Neural cell (in vitro differentiated cells): ENCODE data around the gene ZNF107. TPM values are rescaled to one million over a fixed set of nuclear protein-coding genes. Genes with fewer than 3 reads are reported as not detected.

Source experiments
- H2AFZ ChIP-seq: fragments of 200-600, 300-800 bp; sonication (generic), shearing (Covaris generic); 2 replicates; pipeline ENCODE4 v1.6.0; 2014; ENCODE audit warnings: low read depth, mild to moderate bottlenecking, antibody characterized with exemption, low read length, moderate library complexity
- H3F3A ChIP-seq: fragments of 200-600 bp; shearing (Covaris generic); 2 replicates; pipeline ENCODE4 v1.6.1; 2016; ENCODE audit warnings: mild to moderate bottlenecking, moderate library complexity, mixed read lengths, antibody characterized with exemption, low read length; ENCODE audit not compliant: insufficient read depth, poor library complexity, severe bottlenecking
- H3K27ac ChIP-seq: fragments of 200-600, 300-800 bp; sonication (generic), shearing (Covaris generic); 2 replicates; pipeline ENCODE4 v1.5.1; 2014; ENCODE audit warnings: mild to moderate bottlenecking, low read length, moderate library complexity
- H3K27me3 ChIP-seq: fragments of 300-800, 200-600 bp; sonication (generic), shearing (Covaris generic); 2 replicates; pipeline ENCODE4 v1.6.0; 2014; ENCODE audit warnings: mild to moderate bottlenecking, low read depth, low read length, moderate library complexity; ENCODE audit not compliant: insufficient read depth
- H3K36me3 ChIP-seq: fragments of 300-800, 200-600 bp; sonication (generic), shearing (Covaris generic); 2 replicates; pipeline ENCODE4 v1.5.1; 2014; ENCODE audit warnings: mild to moderate bottlenecking, antibody characterized with exemption, low read length, moderate library complexity; ENCODE audit not compliant: insufficient read depth
- H3K4me2 ChIP-seq: fragments of 300-800, 200-600 bp; sonication (generic), shearing (Covaris generic); 2 replicates; pipeline ENCODE4 v1.6.0; 2014; ENCODE audit warnings: mild to moderate bottlenecking, low read length
- H3K4me3 ChIP-seq: fragments of 300-800, 200-600 bp; sonication (generic), shearing (Covaris generic); 2 replicates; pipeline ENCODE4 v1.5.1; 2014; ENCODE audit warnings: mild to moderate bottlenecking, low read length, moderate library complexity
- H3K79me2 ChIP-seq: fragments of 200-600 bp; shearing (Covaris generic); replicated peaks from 2 replicates; pipeline ENCODE4 v1.6.0; 2014; ENCODE audit warnings: mild to moderate bottlenecking, low read length, moderate library complexity; ENCODE audit not compliant: insufficient read depth
- H3K9ac ChIP-seq: fragments of 300-800, 200-600 bp; sonication (generic), shearing (Covaris generic); 2 replicates; pipeline ENCODE4 v1.6.1; 2016; ENCODE audit warnings: mild to moderate bottlenecking, low read length, mixed read lengths
- H3K9me2 ChIP-seq: fragments of 200-600 bp; shearing (Covaris generic); 2 replicates; pipeline ENCODE4 v1.6.1; 2016; ENCODE audit warnings: mild to moderate bottlenecking, low read length, mixed read lengths; ENCODE audit not compliant: insufficient read depth
- H3K9me3 ChIP-seq: fragments of 200-600, 300-800 bp; sonication (generic), shearing (Covaris generic); 2 replicates; pipeline ENCODE4 v1.6.1; 2016; ENCODE audit warnings: mild to moderate bottlenecking, mixed run types, low read length, moderate library complexity, mixed read lengths
- H4K20me1 ChIP-seq: fragments of 200-600 bp; shearing (Covaris generic); 2 replicates; pipeline ENCODE4 v1.6.1; 2016; ENCODE audit warnings: mild to moderate bottlenecking, mixed run types; ENCODE audit not compliant: insufficient read depth
- EP300 ChIP-seq: fragments of 450-650 bp; conservative IDR thresholded peaks from 2 replicates; pipeline ENCODE4 v1.6.1; 2014; ENCODE audit warnings: antibody characterized with exemption, mild to moderate bottlenecking, moderate library complexity; ENCODE audit not compliant: poor library complexity, severe bottlenecking
- EZH2 ChIP-seq: fragments of 200-600, 300-800 bp; shearing (Covaris generic), sonication (generic); IDR thresholded peaks from 2 replicates; pipeline ENCODE4 v1.6.1; 2014; ENCODE audit warnings: antibody characterized with exemption, low read length, borderline replicate concordance, mild to moderate bottlenecking; ENCODE audit not compliant: insufficient read depth, poor library complexity, severe bottlenecking
- MXI1 ChIP-seq: fragments of 450-650 bp; conservative IDR thresholded peaks from 2 replicates; pipeline ENCODE4 v1.6.1; 2014; ENCODE audit warnings: antibody characterized with exemption, mild to moderate bottlenecking; ENCODE audit not compliant: poor library complexity, severe bottlenecking
- POLR2AphosphoS5 ChIP-seq: IDR thresholded peaks from 2 replicates; pipeline ENCODE4 v1.6.1; 2012
- RAD21 ChIP-seq: fragments of 450-650 bp; conservative IDR thresholded peaks from 2 replicates; pipeline ENCODE4 v1.6.1; 2014; ENCODE audit warnings: antibody characterized with exemption, mild to moderate bottlenecking, moderate library complexity
- SMC3 ChIP-seq: fragments of 450-650 bp; conservative IDR thresholded peaks from 2 replicates; pipeline ENCODE4 v1.6.1; 2014; ENCODE audit warnings: antibody characterized with exemption, mild to moderate bottlenecking, moderate library complexity; ENCODE audit not compliant: poor library complexity
- TAF1 ChIP-seq: IDR thresholded peaks from 2 replicates; pipeline ENCODE4 v1.6.1; 2012; ENCODE audit warnings: low read depth
- polyA plus RNA-seq: library from polyadenylated mRNA; depleted of rRNA; stranded (reverse); fragments of >200 nt; gene quantifications from 2 replicates; pipeline ENCODE4 v1.2.3, GENCODE V29; 2014
- TF ChIP-seq, protein P1 (sequence below): fragments of 450-650 bp; IDR thresholded peaks from 2 replicates; pipeline ENCODE4 v1.5.1; 2014; ENCODE audit warnings: antibody characterized with exemption, mild to moderate bottlenecking, moderate library complexity; ENCODE audit not compliant: poor library complexity, severe bottlenecking
- TF ChIP-seq, protein P2 (sequence below): IDR thresholded peaks from 2 replicates; pipeline ENCODE4 v1.6.1; 2012; ENCODE audit warnings: borderline replicate concordance

The ZNF107 gene
- polyA plus RNA-seq, 1 donor from 2014 or later, result 7.9 TPM

DNA sequence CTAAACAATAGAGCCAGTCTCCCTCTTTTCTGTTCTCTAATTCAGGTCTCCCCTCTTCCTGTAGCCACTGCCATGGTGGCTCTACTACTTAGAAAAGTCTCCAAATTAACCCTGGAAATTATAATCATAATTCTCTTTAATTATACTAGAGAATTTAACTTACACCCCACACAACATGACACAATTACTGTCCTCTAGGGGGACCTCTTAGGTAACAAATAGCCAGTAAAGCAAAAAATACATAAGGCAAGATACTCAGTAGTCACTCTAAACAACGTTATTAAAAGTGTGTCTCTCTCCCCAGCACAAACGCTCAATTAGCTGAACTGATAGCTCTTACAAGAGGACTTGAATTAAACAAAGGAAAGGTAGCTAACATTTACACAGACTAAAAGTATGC, 44.3 kb upstream of the ZNF107 start (continued):
- no peak for TF ChIP-seq POLR2AphosphoS5
- no peak for TF ChIP-seq MXI1

DNA sequence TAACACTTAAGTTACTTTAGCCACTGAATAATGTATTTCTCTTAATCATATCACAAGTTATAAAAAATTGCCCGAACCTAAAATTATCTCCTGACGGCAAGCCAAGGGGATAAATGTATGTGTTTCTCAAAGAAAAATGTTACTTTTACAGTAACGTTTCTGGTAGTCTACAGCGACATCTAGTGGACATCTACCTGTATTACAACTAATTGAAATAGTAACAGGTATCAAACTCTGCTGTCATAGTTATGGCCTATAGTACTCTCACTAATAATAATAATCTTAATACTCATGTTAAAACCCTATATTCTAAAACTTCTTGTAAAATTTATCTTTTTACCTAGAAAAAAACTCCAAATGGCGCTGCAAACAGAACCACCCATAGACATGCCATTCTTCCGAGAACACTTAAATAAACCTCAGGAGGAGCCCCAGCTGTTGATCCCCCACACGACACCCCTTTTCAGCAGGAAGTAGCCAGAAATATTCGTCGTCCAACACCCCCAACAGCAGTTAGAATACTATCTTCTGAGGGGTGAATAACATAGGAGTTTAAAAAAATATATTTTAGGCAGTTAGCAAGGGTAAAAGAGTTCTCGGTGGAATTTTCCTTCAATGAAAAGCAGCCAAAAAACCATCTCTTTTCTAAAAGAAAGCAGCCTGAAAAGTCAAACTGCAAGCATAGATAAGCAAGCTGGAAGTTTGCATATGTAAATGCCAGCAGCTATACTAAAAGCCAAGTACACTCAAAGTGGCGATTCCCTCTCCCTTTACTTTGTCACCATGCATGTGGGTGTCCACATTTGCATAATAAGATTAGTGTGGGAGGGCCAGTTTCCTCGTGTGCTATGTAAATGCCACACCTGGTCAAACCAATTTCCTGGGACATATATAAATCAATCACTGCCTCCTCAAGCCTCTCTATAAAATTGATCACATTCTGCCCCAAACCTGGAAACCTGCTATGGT, 40.5 kb upstream of the ZNF107 start:
- H3K9me3 ChIP-seq, result no peaks in the 10 kb centered on the region
- H3K79me2 ChIP-seq, result no peaks in the 10 kb centered on the region
- H3K9ac ChIP-seq, result no peak overlapping the region
- H3K36me3 ChIP-seq, result no peaks in the 10 kb centered on the region
- H4K20me1 ChIP-seq, result no peaks in the 10 kb centered on the region
- H3K9me2 ChIP-seq, result no peaks in the 10 kb centered on the region
- H3K4me3 ChIP-seq, result no peak overlapping the region
- no peaks in the 10 kb centered on the region for H3K27me3 ChIP-seq
- no peak overlapping the region for H2AFZ ChIP-seq
- TF ChIP-seq EP300 (no peak), EZH2 (no peak)
- no peak overlapping the region for H3K4me2 ChIP-seq
- no peak overlapping the region for H3K27ac ChIP-seq
- no peaks in the 10 kb centered on the region for H3F3A ChIP-seq

DNA sequence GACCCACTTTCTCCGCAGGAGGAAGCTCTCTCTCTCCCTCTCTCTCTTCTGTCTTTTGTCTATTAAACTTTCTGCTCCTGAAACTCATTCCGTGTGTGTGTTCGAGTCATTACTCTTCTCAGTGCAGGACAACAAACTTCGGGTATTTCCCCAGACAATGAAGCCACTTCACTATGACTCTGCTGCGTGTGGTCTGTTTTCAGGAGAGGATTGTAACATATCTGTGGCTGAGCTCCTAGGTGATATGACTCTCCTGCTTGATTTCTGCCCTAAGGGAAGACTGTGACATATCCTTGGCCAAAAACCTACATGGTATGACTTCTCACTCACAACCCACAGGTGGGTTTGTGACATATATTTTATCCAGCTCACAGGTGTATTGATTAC, 39.9 kb upstream of the ZNF107 start:
- Histone ChIP-seq H3K9ac (no peak overlapping the region), H3K36me3 (no peaks in the 10 kb centered on the region), H3K27ac (no peak overlapping the region), H2AFZ (no peak overlapping the region), H4K20me1 (no peaks in the 10 kb centered on the region), H3K9me3 (no peaks in the 10 kb centered on the region), H3K9me2 (no peaks in the 10 kb centered on the region), H3F3A (no peaks in the 10 kb centered on the region), H3K4me2 (no peak overlapping the region), H3K4me3 (no peak overlapping the region), H3K27me3 (no peaks in the 10 kb centered on the region), H3K79me2 (no peaks in the 10 kb centered on the region)
- TF ChIP-seq, protein P1, sequence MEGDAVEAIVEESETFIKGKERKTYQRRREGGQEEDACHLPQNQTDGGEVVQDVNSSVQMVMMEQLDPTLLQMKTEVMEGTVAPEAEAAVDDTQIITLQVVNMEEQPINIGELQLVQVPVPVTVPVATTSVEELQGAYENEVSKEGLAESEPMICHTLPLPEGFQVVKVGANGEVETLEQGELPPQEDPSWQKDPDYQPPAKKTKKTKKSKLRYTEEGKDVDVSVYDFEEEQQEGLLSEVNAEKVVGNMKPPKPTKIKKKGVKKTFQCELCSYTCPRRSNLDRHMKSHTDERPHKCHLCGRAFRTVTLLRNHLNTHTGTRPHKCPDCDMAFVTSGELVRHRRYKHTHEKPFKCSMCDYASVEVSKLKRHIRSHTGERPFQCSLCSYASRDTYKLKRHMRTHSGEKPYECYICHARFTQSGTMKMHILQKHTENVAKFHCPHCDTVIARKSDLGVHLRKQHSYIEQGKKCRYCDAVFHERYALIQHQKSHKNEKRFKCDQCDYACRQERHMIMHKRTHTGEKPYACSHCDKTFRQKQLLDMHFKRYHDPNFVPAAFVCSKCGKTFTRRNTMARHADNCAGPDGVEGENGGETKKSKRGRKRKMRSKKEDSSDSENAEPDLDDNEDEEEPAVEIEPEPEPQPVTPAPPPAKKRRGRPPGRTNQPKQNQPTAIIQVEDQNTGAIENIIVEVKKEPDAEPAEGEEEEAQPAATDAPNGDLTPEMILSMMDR, result no peak
- TF ChIP-seq, protein P2, sequence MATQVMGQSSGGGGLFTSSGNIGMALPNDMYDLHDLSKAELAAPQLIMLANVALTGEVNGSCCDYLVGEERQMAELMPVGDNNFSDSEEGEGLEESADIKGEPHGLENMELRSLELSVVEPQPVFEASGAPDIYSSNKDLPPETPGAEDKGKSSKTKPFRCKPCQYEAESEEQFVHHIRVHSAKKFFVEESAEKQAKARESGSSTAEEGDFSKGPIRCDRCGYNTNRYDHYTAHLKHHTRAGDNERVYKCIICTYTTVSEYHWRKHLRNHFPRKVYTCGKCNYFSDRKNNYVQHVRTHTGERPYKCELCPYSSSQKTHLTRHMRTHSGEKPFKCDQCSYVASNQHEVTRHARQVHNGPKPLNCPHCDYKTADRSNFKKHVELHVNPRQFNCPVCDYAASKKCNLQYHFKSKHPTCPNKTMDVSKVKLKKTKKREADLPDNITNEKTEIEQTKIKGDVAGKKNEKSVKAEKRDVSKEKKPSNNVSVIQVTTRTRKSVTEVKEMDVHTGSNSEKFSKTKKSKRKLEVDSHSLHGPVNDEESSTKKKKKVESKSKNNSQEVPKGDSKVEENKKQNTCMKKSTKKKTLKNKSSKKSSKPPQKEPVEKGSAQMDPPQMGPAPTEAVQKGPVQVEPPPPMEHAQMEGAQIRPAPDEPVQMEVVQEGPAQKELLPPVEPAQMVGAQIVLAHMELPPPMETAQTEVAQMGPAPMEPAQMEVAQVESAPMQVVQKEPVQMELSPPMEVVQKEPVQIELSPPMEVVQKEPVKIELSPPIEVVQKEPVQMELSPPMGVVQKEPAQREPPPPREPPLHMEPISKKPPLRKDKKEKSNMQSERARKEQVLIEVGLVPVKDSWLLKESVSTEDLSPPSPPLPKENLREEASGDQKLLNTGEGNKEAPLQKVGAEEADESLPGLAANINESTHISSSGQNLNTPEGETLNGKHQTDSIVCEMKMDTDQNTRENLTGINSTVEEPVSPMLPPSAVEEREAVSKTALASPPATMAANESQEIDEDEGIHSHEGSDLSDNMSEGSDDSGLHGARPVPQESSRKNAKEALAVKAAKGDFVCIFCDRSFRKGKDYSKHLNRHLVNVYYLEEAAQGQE, result no peak
- TF ChIP-seq EZH2, result no peak
- no peak for TF ChIP-seq POLR2AphosphoS5
- no peak for TF ChIP-seq RAD21
- no peak for TF ChIP-seq EP300
- TF ChIP-seq TAF1, result no peak
- TF ChIP-seq MXI1, result no peak
- no peak for TF ChIP-seq SMC3
